Measurements from ENCODE around the gene RAPGEF2.

GRCh38 chr4:159353422-159354116 is 250.7 kb downstream of the RAPGEF2 start:
- TF ChIP-seq CTCF (tag by site-specific recombination; IDR thresholded peaks at IDR 0.05), result no peak
- no peak for TF ChIP-seq ZNF266 (tag by site-specific recombination; IDR thresholded peaks at IDR 0.05; ENCODE audit: low read depth)

Measured in HEK293 (cell line).